ENCODE results near the gene TNFAIP8L3. TPM values are rescaled to one million over a fixed set of nuclear protein-coding genes. Genes with fewer than 3 reads are reported as not detected.

The TNFAIP8L3 gene
- total RNA-seq, 1 donor from 2014 or later: 1.1 TPM

DNA sequence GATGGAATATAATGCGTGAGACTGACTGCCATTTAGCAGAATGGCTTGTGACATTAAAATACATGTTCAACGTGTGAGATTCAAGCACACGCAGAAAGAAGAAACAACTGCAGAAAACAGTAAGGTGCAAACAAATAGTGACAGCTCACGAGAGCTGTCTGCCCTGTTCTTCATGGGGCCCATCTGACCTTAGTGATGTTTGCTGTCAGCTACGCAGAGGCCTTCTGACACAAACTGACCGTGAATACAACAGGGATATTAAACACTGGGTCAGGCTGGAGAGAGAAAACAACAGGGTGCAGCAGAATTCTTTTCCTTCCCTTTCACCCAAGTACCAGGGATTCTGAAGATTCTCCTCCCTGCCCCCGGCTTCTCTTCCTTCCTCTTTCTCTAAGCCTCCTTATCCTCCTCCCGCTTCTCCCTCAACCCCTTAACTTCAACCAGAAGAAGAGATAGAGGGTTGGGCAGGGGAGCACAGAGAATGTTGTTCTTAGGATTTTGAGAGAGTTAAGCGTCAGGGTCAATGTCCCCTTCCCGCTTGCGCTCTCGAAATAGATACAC is 2.1 kb downstream of the TNFAIP8L3 start:
- DNase-seq (ENCODE audit: low spot score) (no peak), ATAC-seq (no peak)

DNA sequence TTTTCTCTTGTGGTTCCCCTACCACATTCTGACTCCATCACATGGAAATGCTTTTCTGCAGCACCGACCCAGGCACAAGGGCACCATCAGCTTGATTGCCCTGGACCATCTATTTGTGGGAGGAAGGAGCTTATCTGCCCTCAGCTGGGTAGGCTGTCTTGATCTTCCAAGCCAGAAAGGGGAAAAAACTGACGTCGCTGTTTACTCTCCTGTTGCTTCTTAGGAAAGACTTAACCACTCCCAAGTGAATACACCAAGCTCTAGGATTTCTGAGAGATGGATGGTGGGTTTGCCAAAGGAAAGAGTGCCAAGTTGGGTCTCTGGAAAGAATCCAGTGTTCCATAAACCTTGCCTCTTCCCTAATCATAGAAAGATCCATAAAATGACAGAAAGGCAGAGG is 4.0 kb downstream of the TNFAIP8L3 start:
- DNase-seq (ENCODE audit: low spot score): no peak
- no peak for ATAC-seq

DNA sequence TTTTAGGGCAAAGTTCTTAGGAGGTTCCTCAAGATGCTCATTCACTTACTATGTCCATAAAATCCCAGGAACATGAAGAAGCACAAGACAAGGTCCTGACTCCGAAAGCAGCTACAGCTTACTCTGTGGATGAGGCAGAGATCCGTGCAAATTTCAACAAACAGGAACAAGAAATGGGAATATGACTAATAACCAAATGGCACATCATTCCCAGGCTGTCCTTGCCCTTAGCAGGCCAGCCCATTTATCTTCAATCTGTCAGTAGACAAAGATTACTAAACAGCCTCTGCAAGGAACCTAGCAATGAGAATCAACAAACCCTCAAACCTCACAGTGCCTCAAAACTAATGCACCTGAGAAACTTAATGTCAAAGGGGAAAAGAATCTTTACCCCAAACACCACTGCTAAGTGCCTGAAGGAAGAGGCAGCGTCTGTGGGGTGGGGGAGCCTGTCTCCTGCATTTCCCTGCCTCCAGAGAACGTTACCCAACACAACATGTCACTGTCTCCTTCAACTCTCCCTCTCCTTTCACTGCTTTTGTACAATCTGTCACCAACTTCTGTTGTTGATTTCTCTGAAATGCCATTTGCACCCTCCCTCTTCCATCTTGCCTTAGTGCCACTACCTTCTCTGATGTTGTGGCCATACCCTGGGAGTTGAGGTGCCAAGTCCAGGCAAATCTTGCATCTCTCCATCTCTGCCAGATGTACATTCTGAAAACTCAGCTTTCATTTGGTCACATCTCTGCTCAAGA is 4.8 kb downstream of the TNFAIP8L3 start:
- no peak for DNase-seq (ENCODE audit: low spot score)
- no peak for ATAC-seq

GRCh38 chr15:51089041-51089440 is 5.7 kb downstream of the TNFAIP8L3 start:
- ATAC-seq (no peak), DNase-seq (ENCODE audit: low spot score) (no peak)

- no peak for ATAC-seq
- no peak for DNase-seq (ENCODE audit: low spot score)
Observed at GRCh38 chr15:51088585-51088984, 6.1 kb downstream of the TNFAIP8L3 start.

DNA sequence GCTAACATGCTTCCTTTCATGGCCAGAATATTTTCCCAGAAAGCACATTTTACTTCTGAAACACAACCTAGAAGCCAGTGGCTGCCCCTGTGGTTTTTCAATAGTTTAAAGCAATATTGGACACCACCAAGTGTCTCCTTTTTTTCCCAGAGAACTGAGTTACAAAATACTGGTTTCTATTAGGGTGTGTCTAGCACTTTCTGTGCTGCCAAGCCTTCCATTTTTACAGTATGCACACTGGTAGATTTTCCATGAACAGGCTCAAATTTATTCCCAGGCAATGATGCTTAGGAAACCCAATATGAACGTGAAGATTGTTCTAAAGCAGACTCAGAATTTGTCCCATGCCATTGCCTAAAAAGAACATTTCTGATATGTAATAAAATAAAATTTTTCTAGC is 7.2 kb downstream of the TNFAIP8L3 start:
- DNase-seq (ENCODE audit: low spot score) (no peak), ATAC-seq (no peak)

GRCh38 chr15:51086409-51086808 is 8.3 kb downstream of the TNFAIP8L3 start:
- DNase-seq (ENCODE audit: low spot score): no peak
- ATAC-seq: no peak

DNA sequence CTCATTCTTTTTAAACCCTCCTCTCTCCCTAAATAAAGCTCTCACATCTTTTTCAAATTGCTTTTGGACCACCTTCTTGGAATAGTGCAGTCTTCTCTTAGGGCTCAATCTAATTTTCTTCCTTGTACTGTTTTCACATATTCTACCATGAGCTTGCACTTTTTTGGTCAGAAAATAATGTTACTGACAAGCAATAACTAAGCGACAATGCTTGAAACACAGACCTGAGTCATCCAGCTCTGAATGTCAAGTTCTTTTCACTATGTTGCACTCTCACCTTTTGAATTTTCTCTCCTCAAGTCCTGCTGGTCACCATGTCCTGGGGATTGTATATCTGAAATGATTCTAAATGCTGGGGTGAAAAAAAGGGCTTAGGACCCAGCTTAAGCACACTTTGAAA is 8.9 kb downstream of the TNFAIP8L3 start:
- ATAC-seq: no peak

GRCh38 chr15:51083641-51084166 is 11.0 kb downstream of the TNFAIP8L3 start:
- DNase-seq (ENCODE audit: low spot score): no peak
- no peak for ATAC-seq

More for the DNA sequence above, 8.9 kb downstream of the TNFAIP8L3 start:
- no peak for DNase-seq (ENCODE audit: low spot score)

DNA sequence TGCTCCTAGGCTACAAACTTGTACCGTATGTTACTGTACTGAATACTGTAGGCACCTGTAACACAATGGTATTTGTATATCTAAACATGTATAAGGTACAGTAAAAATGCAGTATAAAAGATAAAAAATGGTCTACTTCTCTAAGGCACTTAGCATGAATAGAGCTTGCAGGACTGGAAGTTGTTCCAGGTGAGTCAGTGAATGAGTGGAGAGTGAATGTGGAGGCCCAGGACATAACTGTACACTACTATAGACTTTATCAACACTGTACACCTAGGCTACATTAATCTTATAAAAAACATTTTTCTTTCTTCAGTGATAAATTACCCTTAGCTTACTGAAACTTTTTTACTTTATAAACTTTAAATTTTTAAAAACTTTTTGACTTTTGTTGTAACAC is 12.5 kb downstream of the TNFAIP8L3 start:
- DNase-seq (ENCODE audit: low spot score) (no peak), ATAC-seq (no peak)

DNA sequence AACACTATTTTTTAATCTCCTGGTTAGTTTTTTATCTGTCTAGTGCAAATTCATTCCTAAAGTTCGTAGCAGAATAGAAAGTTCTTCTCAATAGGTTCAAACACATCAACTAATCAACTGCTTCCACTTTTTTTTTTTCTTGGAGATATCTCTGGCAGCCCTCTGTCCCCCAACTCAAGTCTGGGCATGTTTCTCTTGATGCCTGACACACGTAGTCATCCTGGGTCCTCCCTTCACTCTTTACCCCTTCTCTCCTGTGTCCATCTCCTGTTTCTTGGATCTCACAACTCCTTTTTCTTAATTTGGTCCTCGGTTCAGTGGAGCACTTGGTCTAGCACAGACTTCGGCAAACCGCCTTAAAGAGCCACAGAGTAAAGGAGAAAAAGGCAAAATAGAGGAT is 14.4 kb downstream of the TNFAIP8L3 start:
- ATAC-seq: no peak
- no peak for DNase-seq (ENCODE audit: low spot score)

DNA sequence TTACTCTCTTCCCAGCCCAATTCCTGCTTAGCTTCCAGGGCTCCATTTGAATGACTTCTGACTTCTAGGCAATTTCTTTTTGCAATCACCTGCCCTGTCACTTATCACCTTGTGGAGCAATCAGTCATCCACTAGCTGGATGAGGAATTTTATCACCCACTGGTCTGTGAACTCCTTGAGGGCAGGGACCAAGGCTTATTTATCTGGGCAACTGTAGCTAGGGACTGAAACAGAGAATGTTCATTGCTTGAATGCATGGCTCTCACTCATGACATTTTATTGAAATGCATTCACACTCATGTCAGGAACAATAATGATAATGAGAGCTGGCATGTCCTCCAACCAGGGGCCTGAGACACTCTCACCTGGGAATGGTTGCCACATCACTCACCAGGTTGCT is 15.5 kb downstream of the TNFAIP8L3 start:
- DNase-seq (ENCODE audit: low spot score): no peak
- ATAC-seq: no peak

- peak; percentile 55 for DNase-seq (ENCODE audit: low spot score)
- ATAC-seq: peak; percentile 83
Observed at GRCh38 chr15:51077221-51078153, 17.2 kb downstream of the TNFAIP8L3 start.

DNA sequence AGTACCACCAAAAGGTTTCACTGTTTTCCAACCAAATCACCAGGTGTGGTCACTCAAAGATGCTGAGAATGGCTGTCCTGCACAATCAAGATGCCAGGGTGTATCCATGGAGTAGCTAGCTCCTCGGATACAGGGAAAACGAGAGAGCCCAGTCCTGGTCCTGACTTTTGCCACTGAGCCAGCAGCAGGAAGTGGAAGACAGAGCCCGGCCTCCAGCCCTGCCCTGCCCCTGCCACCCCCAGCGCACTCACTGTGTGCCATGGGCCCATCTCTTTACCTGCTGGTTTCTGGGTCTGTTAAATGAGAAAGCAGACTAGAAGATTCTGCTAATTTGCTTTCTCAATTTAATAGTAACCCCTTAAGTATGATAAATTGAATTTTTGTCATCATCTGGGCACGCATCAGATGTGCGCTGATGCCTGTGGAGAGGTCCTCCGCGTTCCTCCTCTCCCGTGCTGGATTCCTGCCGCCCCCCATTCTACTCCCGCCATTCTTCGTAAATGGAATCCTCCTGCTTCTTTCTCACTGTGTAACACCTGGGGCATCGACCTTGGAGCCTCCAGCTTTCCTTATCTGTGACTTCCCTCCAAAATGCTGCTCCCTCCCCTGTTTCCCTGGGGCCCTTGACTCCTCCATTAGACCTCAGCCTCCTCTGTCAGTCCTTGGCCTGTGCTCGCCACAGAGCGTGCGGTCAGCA is 18.0 kb downstream of the TNFAIP8L3 start:
- no peak for ATAC-seq
- DNase-seq (ENCODE audit: low spot score): no peak

GRCh38 chr15:51075826-51076523 is 18.7 kb downstream of the TNFAIP8L3 start:
- ATAC-seq: no peak
- no peak for DNase-seq (ENCODE audit: low spot score)

DNA sequence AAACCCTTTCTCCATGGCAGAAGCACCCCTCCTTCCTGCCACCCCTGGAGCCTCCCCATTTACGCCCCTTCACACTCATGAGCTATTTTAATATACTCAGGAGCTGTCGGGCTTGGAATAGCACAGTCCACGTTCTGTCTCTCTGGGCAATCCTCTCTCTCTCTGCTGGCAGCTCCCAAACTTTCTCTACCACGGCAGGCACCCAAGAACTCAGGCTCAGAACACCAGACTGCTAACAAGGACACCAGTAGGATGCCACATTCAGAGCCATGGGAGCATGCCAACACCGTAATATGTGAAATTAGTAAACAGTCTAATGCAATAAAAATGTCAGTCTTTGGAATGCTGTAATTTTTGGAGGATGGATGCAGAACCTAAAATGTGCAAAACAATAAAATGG is 19.3 kb downstream of the TNFAIP8L3 start:
- no peak for ATAC-seq

GRCh38 chr15:51074926-51075325 is 19.8 kb downstream of the TNFAIP8L3 start:
- no peak for ATAC-seq
- no peak for DNase-seq (ENCODE audit: low spot score)

More for the DNA sequence above, 19.3 kb downstream of the TNFAIP8L3 start:
- no peak for DNase-seq (ENCODE audit: low spot score)

DNA sequence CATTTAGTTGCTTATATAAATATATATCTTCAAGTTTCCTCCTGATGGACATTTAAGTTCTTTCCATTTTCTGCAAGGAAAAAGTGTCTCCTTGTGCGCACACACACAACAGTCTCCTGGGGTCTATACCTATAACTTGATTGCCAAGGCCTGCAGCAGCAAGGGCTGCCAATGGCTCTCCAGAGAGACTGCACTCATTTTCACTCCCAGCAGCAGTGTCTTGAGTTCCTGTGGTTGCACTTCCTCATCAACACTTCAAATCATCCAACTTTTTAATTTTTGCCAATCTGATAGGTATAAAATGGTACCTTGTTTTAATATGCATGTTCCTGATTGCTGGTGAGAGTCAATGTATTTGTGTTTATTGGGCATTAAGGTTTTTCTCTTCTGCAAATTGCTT is 23.1 kb downstream of the TNFAIP8L3 start:
- DNase-seq (ENCODE audit: low spot score): no peak
- no peak for ATAC-seq

GRCh38 chr15:51069983-51070382 is 24.7 kb downstream of the TNFAIP8L3 start:
- ATAC-seq: no peak
- DNase-seq (ENCODE audit: low spot score): no peak

GRCh38 chr15:51067510-51067909 is 27.2 kb downstream of the TNFAIP8L3 start:
- ATAC-seq: no peak
- no peak for DNase-seq (ENCODE audit: low spot score)

Measured in left lobe of liver (tissue), 2 donors.